ENCODE results near the gene PCDH18. TPM values are rescaled to one million over a fixed set of nuclear protein-coding genes. Genes with fewer than 3 reads are reported as not detected.

PCDH18 gene
- total and polyA plus RNA-seq, 4 donors: 0.89 to 7.7 (median 2.3) TPM

DNA sequence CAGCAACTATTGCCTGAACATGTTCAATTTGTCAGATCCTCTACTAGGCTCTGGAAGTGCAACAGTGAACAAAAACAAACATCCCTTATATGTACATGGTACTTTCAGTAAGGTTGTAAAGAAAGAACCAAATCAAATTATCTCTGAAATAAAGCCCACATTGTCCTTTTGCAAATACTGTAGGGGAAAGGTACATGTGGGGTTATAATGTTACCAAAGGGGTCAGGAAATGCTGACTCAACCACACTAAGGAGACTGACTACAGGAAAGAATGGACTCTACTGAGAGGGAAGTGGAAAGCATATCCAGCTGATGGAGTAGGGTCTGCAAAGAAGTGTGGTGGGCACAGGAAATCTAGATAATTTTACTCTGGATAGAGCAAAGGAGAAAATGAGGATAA, 61.5 kb downstream of the PCDH18 start:
- no peak for DNase-seq (ENCODE audit: low spot score)
- no peak for TF ChIP-seq GABPA (IDR thresholded peaks at IDR 0.05 in 1 of 2, conservative IDR thresholded peaks at IDR 0.05 in 1 of 2)
- no peak for TF ChIP-seq SP1 (IDR thresholded peaks at IDR 0.05)
- TF ChIP-seq, protein P1, sequence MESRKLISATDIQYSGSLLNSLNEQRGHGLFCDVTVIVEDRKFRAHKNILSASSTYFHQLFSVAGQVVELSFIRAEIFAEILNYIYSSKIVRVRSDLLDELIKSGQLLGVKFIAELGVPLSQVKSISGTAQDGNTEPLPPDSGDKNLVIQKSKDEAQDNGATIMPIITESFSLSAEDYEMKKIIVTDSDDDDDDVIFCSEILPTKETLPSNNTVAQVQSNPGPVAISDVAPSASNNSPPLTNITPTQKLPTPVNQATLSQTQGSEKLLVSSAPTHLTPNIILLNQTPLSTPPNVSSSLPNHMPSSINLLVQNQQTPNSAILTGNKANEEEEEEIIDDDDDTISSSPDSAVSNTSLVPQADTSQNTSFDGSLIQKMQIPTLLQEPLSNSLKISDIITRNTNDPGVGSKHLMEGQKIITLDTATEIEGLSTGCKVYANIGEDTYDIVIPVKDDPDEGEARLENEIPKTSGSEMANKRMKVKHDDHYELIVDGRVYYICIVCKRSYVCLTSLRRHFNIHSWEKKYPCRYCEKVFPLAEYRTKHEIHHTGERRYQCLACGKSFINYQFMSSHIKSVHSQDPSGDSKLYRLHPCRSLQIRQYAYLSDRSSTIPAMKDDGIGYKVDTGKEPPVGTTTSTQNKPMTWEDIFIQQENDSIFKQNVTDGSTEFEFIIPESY (IDR thresholded peaks at IDR 0.05): no peak
- no peak for TF ChIP-seq JUND (IDR thresholded peaks at IDR 0.05)
- TF ChIP-seq NR2F2 (IDR thresholded peaks at IDR 0.05): no peak
- TF ChIP-seq RXRA (IDR thresholded peaks at IDR 0.05): no peak
- TF ChIP-seq FOXA1 (IDR thresholded peaks at IDR 0.05): no peak
- no peak for TF ChIP-seq EGR1 (IDR thresholded peaks at IDR 0.05; ENCODE audit: low read depth in 2 of 2)
- TF ChIP-seq, protein P2, sequence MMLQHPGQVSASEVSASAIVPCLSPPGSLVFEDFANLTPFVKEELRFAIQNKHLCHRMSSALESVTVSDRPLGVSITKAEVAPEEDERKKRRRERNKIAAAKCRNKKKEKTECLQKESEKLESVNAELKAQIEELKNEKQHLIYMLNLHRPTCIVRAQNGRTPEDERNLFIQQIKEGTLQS (IDR thresholded peaks at IDR 0.05): no peak
- TF ChIP-seq, protein P3, sequence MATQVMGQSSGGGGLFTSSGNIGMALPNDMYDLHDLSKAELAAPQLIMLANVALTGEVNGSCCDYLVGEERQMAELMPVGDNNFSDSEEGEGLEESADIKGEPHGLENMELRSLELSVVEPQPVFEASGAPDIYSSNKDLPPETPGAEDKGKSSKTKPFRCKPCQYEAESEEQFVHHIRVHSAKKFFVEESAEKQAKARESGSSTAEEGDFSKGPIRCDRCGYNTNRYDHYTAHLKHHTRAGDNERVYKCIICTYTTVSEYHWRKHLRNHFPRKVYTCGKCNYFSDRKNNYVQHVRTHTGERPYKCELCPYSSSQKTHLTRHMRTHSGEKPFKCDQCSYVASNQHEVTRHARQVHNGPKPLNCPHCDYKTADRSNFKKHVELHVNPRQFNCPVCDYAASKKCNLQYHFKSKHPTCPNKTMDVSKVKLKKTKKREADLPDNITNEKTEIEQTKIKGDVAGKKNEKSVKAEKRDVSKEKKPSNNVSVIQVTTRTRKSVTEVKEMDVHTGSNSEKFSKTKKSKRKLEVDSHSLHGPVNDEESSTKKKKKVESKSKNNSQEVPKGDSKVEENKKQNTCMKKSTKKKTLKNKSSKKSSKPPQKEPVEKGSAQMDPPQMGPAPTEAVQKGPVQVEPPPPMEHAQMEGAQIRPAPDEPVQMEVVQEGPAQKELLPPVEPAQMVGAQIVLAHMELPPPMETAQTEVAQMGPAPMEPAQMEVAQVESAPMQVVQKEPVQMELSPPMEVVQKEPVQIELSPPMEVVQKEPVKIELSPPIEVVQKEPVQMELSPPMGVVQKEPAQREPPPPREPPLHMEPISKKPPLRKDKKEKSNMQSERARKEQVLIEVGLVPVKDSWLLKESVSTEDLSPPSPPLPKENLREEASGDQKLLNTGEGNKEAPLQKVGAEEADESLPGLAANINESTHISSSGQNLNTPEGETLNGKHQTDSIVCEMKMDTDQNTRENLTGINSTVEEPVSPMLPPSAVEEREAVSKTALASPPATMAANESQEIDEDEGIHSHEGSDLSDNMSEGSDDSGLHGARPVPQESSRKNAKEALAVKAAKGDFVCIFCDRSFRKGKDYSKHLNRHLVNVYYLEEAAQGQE (IDR thresholded peaks at IDR 0.05): no peak
- TF ChIP-seq HNF4A (conservative IDR thresholded peaks at IDR 0.05): no peak
- TF ChIP-seq, protein P4, sequence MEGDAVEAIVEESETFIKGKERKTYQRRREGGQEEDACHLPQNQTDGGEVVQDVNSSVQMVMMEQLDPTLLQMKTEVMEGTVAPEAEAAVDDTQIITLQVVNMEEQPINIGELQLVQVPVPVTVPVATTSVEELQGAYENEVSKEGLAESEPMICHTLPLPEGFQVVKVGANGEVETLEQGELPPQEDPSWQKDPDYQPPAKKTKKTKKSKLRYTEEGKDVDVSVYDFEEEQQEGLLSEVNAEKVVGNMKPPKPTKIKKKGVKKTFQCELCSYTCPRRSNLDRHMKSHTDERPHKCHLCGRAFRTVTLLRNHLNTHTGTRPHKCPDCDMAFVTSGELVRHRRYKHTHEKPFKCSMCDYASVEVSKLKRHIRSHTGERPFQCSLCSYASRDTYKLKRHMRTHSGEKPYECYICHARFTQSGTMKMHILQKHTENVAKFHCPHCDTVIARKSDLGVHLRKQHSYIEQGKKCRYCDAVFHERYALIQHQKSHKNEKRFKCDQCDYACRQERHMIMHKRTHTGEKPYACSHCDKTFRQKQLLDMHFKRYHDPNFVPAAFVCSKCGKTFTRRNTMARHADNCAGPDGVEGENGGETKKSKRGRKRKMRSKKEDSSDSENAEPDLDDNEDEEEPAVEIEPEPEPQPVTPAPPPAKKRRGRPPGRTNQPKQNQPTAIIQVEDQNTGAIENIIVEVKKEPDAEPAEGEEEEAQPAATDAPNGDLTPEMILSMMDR (IDR thresholded peaks at IDR 0.05; ENCODE audit: low read depth, low read length, missing input control): no peak
- no peak for TF ChIP-seq YY1 (IDR thresholded peaks at IDR 0.05)
- no peak for TF ChIP-seq HNF4G (IDR thresholded peaks at IDR 0.05)
- TF ChIP-seq, protein P5, sequence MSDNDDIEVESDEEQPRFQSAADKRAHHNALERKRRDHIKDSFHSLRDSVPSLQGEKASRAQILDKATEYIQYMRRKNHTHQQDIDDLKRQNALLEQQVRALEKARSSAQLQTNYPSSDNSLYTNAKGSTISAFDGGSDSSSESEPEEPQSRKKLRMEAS (IDR thresholded peaks at IDR 0.05): no peak
- no peak for TF ChIP-seq RAD21 (IDR thresholded peaks at IDR 0.05)
- no peak for TF ChIP-seq TAF1 (conservative IDR thresholded peaks at IDR 0.05)
- no peak for TF ChIP-seq FOXA2 (IDR thresholded peaks at IDR 0.05)
- Histone ChIP-seq H3K4me3 (ENCODE audit: low read depth in 1 of 3, low read length in 3 of 3) (no peak overlapping the region), H3K27me3 (ENCODE audit: control insufficient read depth in 4 of 4, insufficient read depth in 4 of 4, low read length in 3 of 4) (no peaks in the 10 kb centered on the region), H3K27ac (ENCODE audit: low read depth in 1 of 2, low read length in 2 of 2) (no peak overlapping the region), H3K9ac (ENCODE audit: low read depth in 1 of 2, low read length in 2 of 2) (no peak overlapping the region), H3K4me1 (ENCODE audit: control insufficient read depth in 4 of 4, insufficient read depth in 4 of 4, low read length in 3 of 4) (no peaks in the 10 kb centered on the region), H3K9me3 (ENCODE audit: control insufficient read depth in 4 of 4, low read length in 3 of 4) (no peaks in the 10 kb centered on the region), H3K36me3 (ENCODE audit: control insufficient read depth in 4 of 4, insufficient read depth in 3 of 4, low read depth in 1 of 4, low read length in 3 of 4) (no peaks in the 10 kb centered on the region)

Measured in liver (tissue), 9 donors.